HG03521 (cell line): ENCODE measurements around the gene ARPC1A.
"Not testable (repeated sequence)": the region's sequence is repeated elsewhere in the genome, so short reads cannot be mapped to it uniquely, and the experiment has no call there.

Source experiments
- ATAC-seq: cut with Tn5 transposase; IDR thresholded peaks from one replicate; pipeline ENCODE4 v1.9.1; 2021; ENCODE audit warnings: mild to moderate bottlenecking, moderate library complexity; ENCODE audit not compliant: unreplicated experiment

The ARPC1A gene

DNA sequence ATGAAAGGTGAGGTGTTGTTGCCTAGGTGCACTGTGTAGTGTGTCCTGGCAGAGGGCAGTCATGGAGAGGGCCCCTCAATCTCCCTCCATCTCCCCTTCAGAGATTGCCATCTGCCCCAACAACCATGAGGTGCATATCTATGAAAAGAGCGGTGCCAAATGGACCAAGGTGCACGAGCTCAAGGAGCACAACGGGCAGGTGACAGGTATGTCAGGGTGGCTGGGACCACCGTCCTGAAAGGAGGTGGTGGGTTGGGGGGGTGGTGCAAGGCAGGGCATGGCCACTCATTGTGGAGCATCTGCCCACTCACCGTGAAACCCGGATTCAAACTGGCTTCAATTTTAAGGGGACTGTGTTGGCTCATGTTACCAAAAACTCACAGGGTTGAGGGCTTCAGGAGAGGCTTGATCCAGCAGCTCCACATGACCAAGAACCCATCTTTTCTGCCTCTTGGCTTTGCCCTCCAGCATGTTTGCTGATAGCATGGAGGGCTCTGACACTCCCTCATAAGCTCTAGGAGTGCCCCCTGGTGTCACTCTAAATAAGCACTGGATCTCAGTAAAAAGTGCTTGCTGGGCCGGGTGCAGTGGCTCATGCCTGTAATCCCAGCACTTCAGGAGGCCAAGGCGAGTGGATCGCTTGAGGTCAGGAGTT, 61.0 kb downstream of the ARPC1A start:
- no peak for ATAC-seq

DNA sequence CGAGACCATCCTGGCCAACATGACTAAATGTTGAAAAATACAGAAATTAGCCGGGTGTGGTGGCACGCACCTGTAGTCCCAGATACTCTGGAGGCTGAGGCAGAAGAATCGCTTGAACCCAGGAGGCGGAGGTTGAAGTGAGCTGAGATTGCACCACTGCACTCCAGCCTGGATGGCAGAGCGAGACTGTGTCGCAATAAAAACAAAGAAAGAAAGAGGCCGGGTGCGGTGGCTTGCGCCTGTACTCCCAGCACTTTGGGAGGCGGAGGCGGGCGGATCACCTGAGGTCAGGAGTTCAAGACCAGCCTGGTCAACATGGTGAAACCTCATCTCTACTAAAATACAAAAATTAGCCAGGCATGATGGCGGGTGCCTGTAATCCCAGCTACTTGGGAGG, 61.5 kb downstream of the ARPC1A start:
- ATAC-seq: not testable (repeated sequence)

DNA sequence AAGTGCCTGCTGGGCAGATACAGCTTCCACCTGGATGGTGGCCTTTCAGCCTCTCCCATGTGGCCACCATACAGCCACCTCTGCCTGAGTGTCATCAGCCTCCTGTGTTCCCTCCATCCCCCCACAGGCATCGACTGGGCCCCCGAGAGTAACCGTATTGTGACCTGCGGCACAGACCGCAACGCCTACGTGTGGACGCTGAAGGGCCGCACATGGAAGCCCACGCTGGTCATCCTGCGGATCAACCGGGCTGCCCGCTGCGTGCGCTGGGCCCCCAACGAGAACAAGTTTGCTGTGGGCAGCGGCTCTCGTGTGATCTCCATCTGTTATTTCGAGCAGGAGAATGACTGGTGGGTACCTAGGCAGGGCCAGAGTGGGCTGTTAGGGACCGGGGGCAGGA, 62.2 kb downstream of the ARPC1A start:
- ATAC-seq: no peak

DNA sequence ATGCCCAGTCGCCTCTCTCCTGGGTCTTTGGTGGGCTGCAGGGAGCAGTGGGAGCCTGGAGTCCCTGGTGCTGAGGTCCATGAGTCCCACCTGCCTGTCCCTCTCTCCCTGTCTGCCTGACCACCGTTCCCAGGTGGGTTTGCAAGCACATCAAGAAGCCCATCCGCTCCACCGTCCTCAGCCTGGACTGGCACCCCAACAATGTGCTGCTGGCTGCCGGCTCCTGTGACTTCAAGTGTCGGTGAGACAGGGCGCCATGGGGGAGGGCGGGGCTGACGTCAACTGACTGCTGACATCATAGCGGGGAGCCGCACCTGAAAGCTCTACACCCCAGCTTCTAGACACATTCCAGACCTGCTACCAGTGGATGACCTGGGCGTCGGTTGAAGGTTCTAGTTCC, 64.1 kb downstream of the ARPC1A start:
- ATAC-seq: no peak

DNA sequence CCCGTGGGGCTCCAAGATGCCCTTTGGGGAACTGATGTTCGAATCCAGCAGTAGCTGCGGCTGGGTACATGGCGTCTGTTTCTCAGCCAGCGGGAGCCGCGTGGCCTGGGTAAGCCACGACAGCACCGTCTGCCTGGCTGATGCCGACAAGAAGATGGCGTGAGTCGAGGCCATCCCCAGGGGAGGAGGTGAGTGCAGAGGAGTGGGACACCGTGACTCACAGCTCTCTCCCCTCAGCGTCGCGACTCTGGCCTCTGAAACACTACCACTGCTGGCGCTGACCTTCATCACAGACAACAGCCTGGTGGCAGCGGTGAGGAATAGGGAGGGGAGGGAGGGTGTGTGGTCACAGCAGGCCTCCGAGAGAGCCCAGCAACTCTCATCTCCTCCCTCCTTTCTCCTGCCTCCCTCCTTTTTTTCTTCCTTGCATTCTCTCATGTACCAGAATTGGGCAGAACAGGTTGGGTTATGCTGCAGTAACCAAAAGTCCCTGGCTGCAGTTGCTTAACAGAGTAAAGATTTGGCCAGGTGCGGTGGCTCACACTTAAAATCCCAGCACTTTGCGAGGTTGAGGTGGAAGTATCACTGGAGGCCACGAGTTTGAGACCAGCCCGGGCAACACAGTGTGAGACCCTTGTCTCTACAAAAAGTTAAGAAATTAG, 65.4 kb downstream of the ARPC1A start:
- no peak for ATAC-seq

DNA sequence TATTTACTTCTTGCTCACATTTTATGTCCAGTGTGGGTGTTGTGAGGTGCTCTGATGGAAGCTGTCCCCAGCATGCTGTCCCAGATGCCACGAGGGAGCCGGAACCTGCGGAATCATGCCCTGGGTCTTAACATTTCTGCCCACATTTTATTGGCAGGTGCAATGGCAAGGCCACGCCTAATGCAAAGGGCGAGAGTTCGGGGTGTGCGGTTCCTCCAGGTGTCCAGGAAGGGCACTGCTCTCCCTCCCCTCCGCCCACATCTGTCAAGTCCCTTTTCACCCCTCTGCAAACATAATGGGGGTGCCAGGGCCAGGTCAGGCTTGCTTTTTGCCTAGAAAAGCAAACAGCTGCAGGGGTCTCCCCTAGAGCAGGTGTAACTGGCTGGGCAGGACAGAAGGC, 66.3 kb downstream of the ARPC1A start:
- no peak for ATAC-seq

DNA sequence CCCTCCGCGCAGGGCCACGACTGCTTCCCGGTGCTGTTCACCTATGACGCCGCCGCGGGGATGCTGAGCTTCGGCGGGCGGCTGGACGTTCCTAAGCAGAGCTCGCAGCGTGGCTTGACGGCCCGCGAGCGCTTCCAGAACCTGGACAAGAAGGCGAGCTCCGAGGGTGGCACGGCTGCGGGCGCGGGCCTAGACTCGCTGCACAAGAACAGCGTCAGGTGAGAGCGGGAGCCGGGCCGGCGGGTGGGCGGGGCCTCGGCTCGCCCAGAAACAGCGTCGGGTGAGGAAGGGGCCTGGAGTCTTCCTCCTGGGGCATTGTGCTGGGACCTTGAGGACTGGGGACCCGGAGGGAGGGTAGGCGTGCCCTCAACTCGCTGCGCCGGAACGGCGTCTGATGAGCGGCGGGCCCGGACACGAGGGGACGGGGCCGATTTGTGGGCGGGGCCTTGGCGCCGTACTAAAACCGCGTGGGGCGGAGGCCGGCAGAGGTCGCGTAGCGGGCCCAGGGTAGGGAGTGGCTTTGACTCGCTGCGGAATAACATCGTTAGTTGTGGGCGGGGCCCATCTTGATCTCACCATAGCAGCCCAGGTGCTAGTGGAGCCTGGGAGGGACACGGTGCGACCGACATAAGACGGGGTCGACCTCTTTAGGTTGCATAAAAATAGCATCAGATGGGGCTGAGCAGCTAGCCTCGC, 67.1 kb downstream of the ARPC1A start:
- ATAC-seq: peak; percentile 74

DNA sequence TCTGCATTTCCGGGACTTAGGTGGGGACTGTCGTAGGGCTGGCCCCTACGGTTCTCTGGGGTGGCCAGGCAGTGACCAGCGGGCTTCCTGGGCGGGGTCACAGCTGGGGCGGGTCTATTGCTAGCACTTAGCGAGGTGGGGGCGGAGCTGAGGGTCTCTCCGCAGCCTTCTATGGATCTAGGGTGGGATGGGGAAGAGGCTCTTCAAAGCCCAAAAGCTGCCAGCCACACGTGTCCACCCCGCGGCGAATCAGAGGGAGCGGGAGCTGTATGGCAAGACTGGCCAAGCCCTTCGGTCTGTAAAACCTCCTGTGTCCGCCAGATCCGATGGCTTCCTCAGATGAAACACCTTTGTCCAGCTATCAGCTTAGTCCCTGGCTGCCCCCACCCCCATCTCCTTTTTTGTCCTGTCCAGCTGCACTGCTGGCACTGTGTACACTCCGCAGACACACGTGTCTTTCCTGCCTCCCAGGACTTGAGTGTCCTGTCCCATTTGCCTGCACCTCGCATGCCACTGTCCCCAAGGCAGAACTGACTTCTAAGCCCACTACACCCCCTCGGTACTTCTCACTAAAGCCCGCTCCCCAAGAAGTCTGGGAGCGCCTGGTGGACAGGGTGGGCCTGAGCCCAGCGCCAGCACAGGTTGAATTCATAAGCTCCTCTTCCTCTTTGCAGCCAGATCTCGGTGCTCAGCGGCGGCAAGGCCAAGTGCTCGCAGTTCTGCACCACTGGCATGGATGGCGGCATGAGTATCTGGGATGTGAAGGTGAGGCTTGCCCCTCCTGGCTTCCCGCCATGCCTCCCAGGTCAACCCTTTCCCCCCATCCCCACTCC, 67.9 kb downstream of the ARPC1A start:
- no peak for ATAC-seq

DNA sequence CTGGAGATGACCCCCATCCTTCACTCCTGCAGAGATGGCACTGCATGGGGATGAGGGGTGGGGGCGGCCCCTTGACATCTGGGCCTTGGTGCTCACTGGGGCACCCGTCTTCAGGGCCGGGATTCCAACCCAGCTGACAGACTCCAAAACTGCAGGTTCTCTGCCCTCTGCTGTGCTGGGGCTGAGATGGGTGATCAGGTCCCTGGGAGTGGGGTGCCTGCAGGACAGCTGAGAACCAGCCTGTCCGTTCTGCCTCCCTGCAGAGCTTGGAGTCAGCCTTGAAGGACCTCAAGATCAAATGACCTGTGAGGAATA, 68.4 kb downstream of the ARPC1A start:
- ATAC-seq: no peak

DNA sequence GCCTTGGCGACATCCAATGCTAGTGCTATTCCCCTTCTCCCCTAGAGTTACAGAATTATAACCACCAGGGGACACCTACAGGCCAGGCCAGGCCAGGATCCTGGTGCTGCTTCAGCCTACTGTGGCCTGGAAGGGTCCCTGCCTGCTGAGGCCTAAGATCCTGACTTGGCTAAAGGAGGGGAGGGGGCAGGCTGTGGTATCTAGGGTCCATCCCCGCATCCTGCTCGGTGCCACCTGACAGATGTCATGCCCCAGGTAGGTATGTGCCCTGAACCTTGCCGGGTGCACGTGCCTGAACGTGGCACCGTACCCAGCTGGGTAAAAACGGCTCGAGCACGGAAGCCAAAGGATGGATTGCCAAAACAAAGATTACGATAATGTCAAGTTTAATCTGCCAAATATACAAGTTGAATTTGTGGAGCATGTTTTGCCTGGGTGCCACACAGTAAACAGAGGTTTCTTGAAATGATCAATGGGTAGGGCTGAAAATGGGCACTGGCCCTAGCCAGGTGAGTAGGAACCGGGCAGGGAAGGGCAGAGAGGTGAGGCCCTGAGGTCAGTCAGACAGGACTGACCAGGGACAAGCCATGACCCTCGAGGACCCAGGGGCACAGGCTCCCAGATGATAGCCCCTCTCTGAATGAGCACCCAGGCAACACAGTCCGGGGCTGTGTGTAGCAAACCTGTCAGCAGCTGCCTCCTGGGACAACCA, 70.1 kb downstream of the ARPC1A start:
- no peak for ATAC-seq

DNA sequence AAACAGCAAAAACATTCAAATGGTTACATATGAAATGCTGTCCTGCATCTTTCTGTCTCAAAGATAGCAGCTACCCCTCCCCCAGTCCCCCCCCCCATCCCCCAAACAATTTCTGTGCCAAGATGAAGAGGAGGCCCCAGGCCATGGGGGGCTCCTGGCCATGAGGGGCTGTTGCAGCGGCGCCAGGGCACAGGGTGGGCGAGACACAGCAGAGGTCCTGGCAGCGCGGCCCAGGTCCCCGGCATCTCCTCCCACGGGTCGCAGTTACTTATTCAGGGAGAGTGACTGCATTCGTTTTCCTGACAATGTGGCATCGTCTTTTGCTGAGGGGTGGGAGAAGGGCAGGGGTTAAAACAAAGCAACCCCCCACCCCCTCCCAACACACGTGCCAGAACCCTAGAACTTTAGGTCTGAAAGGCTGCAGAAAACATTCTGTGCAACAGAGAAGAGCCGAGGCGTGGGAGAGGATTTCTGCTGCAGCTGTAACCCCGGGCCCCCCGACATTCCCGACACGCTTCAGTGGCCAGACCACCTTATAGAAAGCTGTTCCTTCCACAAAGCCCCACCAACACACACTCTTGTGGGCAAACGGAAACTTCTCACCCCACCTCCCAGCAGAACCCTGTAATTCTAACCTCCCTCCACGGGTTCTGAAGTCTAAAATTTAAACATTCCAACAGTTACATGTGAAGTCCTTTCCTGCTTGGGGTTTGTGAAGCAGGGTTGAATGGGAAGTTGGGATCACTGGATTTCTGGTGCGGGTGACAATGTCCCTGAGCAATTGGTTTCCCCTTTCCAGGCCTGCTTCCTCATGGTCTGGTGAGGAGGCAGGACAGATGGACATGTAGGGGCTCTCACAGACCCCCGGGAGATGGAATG, 71.0 kb downstream of the ARPC1A start:
- ATAC-seq: no peak

DNA sequence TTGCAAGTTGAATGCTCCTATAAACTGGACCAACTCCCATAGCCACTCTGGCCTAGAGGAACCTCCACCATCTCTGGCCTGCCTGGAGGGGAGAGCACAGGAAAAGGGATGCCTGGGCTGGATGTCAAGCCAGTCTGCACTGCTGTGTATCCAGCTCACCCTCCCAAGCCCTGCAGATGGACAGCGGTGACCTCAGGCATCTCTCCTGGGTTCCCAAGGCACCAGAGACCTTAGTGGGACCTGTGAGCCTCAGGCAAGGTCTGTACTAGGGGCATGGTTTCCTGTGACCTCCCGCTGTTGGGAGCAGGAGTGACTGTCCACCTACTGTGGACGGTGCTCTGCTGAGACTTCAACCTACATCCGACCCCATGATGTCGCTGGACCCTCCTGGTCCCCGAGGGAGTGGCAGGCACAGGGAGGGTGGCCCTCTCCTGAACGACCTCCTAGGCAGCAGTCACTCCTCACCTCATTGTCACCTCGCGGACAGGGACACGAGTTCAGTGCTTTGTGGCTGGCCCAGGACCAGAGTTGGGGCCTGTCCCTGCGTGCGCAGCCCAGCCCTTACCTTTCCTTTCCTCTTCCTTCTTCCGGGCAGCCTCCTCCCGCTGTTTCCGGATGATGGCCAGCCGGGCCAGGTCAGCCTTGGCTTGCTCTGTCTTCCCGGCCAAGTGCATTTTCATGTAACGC, 71.7 kb downstream of the ARPC1A start:
- no peak for ATAC-seq

DNA sequence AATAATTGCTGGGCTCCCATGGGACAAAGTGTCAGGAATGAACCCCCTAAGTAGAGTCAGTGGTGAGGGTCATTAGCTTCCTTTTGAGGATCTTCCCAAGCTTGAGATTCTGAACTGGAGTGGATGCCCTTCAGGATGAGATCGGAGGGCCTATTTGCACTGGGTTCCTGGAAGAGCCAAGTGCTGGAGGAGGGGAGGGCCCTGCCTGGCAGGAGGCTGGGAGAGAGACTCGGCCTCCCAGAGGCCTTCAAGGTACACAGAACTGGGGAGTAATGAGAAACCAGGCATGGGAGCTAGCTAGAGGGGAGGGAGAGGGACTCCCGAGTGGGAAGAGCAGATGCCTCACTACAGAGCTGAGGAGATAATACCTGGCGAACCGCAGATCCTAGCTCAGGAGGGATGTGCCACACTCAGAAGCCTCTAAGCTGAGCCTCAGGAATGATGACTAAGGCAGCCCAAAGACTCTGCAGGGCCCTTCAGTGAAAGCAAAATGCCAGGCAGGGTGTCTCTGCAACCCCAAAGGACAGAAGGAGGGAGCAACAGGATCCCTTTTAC, 73.3 kb downstream of the ARPC1A start:
- no peak for ATAC-seq

DNA sequence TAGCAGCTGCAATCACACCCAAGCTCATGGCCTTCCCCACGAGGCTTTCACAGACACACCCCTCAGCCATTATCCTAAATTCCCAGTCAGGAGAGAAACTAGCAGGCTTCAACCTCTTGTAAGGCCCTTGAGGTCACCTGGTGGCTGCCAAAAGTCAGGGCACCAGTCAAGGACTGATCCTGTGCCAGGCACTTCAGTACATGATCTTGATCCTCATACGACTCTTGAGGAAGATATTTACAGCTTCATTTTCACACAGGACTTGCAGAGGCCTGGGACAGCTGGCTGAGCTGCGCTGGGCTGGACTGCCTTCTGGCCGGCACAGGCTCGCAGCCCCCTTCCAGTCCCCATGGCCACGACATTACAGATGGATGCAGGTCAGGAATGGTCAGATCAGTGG, 73.9 kb downstream of the ARPC1A start:
- ATAC-seq: no peak

DNA sequence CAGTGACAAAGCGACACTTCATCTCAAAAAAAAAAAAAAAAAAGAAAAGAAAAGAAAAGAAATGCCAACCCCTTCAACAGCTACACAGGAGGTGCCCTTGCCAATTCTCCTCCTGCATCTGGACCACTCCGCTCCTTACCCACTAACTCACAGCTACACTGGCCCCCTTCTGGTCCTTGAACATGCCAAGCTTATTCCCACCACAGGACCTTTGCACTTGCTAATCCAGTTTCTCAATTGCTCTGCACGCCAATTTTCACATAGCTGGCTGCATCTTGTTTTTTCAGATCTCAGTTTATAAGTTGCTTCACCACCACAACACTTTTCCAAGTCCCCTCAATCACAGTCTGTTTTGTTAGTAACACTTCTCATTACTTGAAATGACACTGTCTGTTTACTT, 77.2 kb downstream of the ARPC1A start:
- no peak for ATAC-seq

DNA sequence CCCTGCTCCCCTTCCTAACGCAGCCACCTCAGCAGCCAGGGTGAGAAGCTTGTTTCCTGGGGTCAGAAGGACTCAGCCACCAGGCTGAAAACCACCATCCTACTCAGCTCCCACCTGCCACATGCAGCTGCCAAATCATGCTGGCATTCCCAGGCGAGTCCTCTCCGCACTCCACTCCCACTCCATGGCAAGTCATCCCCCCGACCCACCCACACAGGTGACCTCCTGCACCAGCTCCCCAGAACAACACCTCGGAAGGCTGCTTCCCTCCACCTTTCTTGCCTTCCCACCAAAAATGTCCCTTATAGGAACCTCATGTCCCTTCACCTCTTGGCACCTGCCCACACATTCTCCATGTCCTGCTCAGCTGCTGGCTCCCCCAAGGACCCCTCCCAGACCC, 78.1 kb downstream of the ARPC1A start:
- no peak for ATAC-seq

DNA sequence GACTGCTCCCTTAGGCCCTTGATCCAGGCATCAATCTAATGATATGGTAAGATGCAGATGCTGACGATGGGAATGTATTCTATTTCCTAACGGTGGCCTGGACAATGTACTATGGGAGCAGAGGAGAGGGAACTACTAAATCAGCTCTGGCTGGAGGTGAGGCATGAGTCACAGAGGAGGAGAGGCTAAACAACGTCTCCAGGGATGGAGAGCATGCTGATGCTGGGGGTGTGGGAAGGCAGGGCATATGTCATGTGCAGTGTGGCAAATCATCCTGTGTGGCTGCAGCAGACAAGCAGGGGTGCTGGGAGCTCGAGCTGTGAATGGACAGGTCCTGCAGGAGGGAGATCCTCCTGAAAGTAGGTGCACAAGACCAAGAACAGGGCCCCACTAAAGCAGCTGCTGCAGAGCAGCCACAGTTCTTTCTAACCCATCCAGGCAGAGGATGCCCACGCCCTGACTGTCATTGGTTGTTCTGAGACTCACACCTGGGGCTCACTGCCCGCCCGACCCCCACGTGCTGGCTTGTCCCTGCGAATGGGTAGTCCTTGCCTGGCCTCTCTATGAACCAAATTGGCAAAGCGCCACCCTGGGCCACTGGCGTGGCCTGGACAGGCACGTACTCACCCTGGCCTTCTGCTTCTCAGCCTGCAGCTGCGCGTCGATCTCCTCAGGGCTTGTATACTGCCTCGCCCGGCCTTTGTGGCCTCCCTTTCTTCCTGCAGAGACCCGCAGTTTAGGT, 78.7 kb downstream of the ARPC1A start:
- ATAC-seq: no peak

DNA sequence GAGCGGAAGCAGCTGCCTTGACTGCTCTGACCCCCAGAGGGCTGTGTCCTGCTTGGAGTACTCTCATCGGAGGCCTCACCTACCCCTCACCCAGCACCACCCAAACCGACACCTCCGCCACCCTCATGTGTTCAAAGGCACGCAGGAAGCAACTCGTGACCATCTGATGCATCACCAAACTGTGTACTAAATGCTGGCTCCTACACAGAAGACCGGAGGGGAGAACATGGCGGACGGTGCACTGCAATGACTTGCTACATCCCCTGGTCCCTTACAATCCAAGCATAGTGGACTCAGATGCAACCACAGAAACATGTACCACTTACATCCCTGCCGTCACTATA, 79.3 kb downstream of the ARPC1A start:
- ATAC-seq: no peak

DNA sequence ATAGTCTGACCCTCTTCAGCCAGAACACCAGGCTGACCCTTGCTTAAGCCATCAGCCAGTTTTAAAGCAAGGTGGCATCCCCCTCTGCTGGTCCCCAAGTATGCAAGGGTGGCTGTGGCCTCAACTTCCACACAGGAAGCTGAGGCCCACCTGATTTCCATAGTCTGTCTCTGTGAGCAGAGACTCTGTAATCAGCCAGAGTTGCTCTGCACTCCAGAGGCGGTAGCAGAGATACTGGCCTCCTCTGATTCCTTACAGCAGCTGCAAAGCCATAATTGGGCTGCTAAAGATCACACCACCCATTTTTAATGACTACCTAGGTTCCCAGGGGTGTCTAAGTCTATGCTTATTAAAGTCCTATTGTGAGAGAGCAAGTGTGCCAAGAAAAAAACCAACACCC, 80.9 kb downstream of the ARPC1A start:
- ATAC-seq: no peak
